CD4-positive, alpha-beta T cell (primary cell): ENCODE data around the gene DSC2. TPM values are rescaled to one million over a fixed set of nuclear protein-coding genes. Genes with fewer than 3 reads are reported as not detected.

Experiments used
- ATAC-seq: fragments of 200-7000 bp; cut with Tn5 transposase; one replicate; pipeline ENCODE4 v1.10.0; 2022; ENCODE audit warnings: mild to moderate bottlenecking; ENCODE audit not compliant: poor library complexity
- CTCF ChIA-PET: fragments of 350-600 bp; sonication (Branson Sonifier 250); formaldehyde crosslinking; loops from one replicate; lab custom pipeline; 2021; ENCODE audit warnings: antibody characterized with exemption, inconsistent platforms; lab: Charles Lee
- POLR2A ChIA-PET: fragments of 350-600 bp; sonication (Branson Sonifier 250); formaldehyde crosslinking; loops from one replicate; lab custom pipeline; 2021; ENCODE audit warnings: antibody characterized with exemption, inconsistent platforms; lab: Charles Lee
- DNase-seq, 14 experiments: peaks; one replicate each; pipeline ENCODE4 v3.0.0-alpha.2; 2013 to 2020; ENCODE audit warnings: mixed read lengths in 2 of 14
- H3K27ac ChIP-seq, 2 donors: one replicate each; pipeline versions ENCODE4 v1.5.1 to v1.7.0; 2013; ENCODE audit warnings: low read length in 2 of 2, low read depth in 1 of 2, mild to moderate bottlenecking in 1 of 2
- H3K27me3 ChIP-seq, 2 experiments: 1 replicate in 1 of 2; 2 replicates in 1 of 2; pipeline versions ENCODE4 v1.6.1 to v1.7.0; 2013; ENCODE audit warnings: low read length in 2 of 2, control low read depth in 1 of 2, mild to moderate bottlenecking in 1 of 2, moderate library complexity in 1 of 2; ENCODE audit not compliant: insufficient read depth in 2 of 2, control insufficient read depth in 1 of 2
- H3K36me3 ChIP-seq: one replicate; pipeline ENCODE4 v1.6.1; 2013; ENCODE audit warnings: low read length, control low read depth; ENCODE audit not compliant: insufficient read depth
- H3K4me1 ChIP-seq: one replicate; pipeline ENCODE4 v1.6.1; 2013; ENCODE audit warnings: low read length, control low read depth; ENCODE audit not compliant: insufficient read depth
- H3K4me3 ChIP-seq: one replicate; pipeline ENCODE4 v1.5.1; 2013; ENCODE audit warnings: mild to moderate bottlenecking, low read length, moderate library complexity
- H3K9me3 ChIP-seq, 2 experiments: 1 replicate in 1 of 2; 2 replicates in 1 of 2; pipeline versions ENCODE4 v1.6.1 to v1.7.0; 2013; ENCODE audit warnings: low read length in 2 of 2, mild to moderate bottlenecking in 2 of 2, control low read depth in 1 of 2, moderate library complexity in 1 of 2; ENCODE audit not compliant: control insufficient read depth in 1 of 2, insufficient read depth in 1 of 2
- H3K27ac Mint-ChIP-seq: one replicate; pipeline ENCODE4 v1.8.0; 2020; ENCODE audit warnings: mixed read lengths
- H3K27me3 Mint-ChIP-seq: one replicate; pipeline ENCODE4 v1.8.0; 2021; ENCODE audit warnings: mixed read lengths
- H3K36me3 Mint-ChIP-seq: one replicate; pipeline ENCODE4 v1.8.0; 2021; ENCODE audit warnings: low read depth, mixed read lengths
- H3K4me1 Mint-ChIP-seq: one replicate; pipeline ENCODE4 v1.8.0; 2021; ENCODE audit warnings: low read depth, mixed read lengths
- H3K4me3 Mint-ChIP-seq: one replicate; pipeline ENCODE4 v1.8.0; 2020; ENCODE audit warnings: mild to moderate bottlenecking, mixed read lengths
- H3K9me3 Mint-ChIP-seq: one replicate; pipeline ENCODE4 v1.8.0; 2020; ENCODE audit warnings: mixed read lengths
- CTCF ChIP-seq: fragments of 200-600 bp; IDR thresholded peaks from one replicate; pipeline ENCODE4 v1.8.0; 2022; ENCODE audit warnings: antibody characterized with exemption, mild to moderate bottlenecking
- intact Hi-C, 2 experiments: fragments of 100-400 bp; cut with DNase I in 1 of 2; cut with micrococcal nuclease in 1 of 2; formaldehyde crosslinking; loops; one replicate each; pipeline versions ENCODE4 v1.15.1 to v1.9.0; 2023 to 2025; cut with DNase I, micrococcal nuclease
- total RNA-seq, 174 experiments: library from RNA in 2 of 174; stranded (reverse) in 2 of 174; gene quantifications; one replicate each; pipeline ENCODE4 v1.2.3 and lab custom pipeline; 2021 to 2026

Gene DSC2
- total RNA-seq, 2 experiments from 2014 or later = not detected

GRCh38 chr18:31093880-31094279 lies 8.3 kb downstream of the DSC2 start:
- H3K9me3 Mint-ChIP-seq = peaks cover 9% of the 10 kb centered on the region
- intact Hi-C loops = no loop called here
- peaks cover 0 to 4% of the 10 kb centered on the region in 2 experiments for H3K9me3 ChIP-seq
- ChIA-PET CTCF (no interaction called here), POLR2A (no interaction called here)
- no peak for TF ChIP-seq CTCF
- H3K36me3 Mint-ChIP-seq = no peaks in the 10 kb centered on the region
- H3K36me3 ChIP-seq = no peaks in the 10 kb centered on the region
- H3K4me3 ChIP-seq = no peak overlapping the region
- no peak overlapping the region for H3K27ac ChIP-seq
- DNase-seq (no peak), ATAC-seq (no peak)
- no peak overlapping the region for H3K4me3 Mint-ChIP-seq
- H3K27me3 ChIP-seq = no peaks in the 10 kb centered on the region
- H3K4me1 ChIP-seq = no peaks in the 10 kb centered on the region
- H3K27ac Mint-ChIP-seq = no peak overlapping the region
- no peaks in the 10 kb centered on the region for H3K4me1 Mint-ChIP-seq
- H3K27me3 Mint-ChIP-seq = peaks cover 8% of the 10 kb centered on the region

- Mint-ChIP-seq H3K36me3 (no peaks in the 10 kb centered on the region), H3K4me3 (no peak overlapping the region), H3K9me3 (peaks cover 7% of the 10 kb centered on the region), H3K27ac (no peak overlapping the region), H3K4me1 (no peaks in the 10 kb centered on the region), H3K27me3 (peaks cover 5% of the 10 kb centered on the region)
- DNase-seq (no peak), ATAC-seq (no peak)
- TF ChIP-seq CTCF = no peak
- intact Hi-C loops = no loop called here
- Histone ChIP-seq H3K27me3 (no peaks in the 10 kb centered on the region), H3K4me3 (no peak overlapping the region), H3K9me3 (peaks cover 0 to 4% of the 10 kb centered on the region in 2 experiments), H3K36me3 (no peaks in the 10 kb centered on the region), H3K27ac (no peak overlapping the region), H3K4me1 (no peaks in the 10 kb centered on the region)
- POLR2A ChIA-PET = no interaction called here
- CTCF ChIA-PET = no interaction called here
Measured at GRCh38 chr18:31093294-31093693, 8.9 kb downstream of the DSC2 start.

GRCh38 chr18:31091350-31091749 lies 10.9 kb downstream of the DSC2 start:
- no peak overlapping the region for H3K27ac Mint-ChIP-seq
- no peak for DNase-seq
- intact Hi-C loops = no loop called here
- CTCF ChIA-PET = no interaction called here
- H3K27me3 Mint-ChIP-seq = peaks cover 5% of the 10 kb centered on the region
- H3K4me3 Mint-ChIP-seq = no peak overlapping the region
- H3K9me3 Mint-ChIP-seq = peaks cover 7% of the 10 kb centered on the region
- POLR2A ChIA-PET = no interaction called here
- no peak for ATAC-seq
- H3K36me3 ChIP-seq = no peaks in the 10 kb centered on the region
- H3K27ac ChIP-seq = no peak overlapping the region
- H3K4me1 ChIP-seq = no peaks in the 10 kb centered on the region
- no peak overlapping the region for H3K4me3 ChIP-seq
- no peak for TF ChIP-seq CTCF
- no peaks in the 10 kb centered on the region for H3K36me3 Mint-ChIP-seq
- H3K4me1 Mint-ChIP-seq = no peaks in the 10 kb centered on the region
- no peaks in the 10 kb centered on the region for H3K9me3 ChIP-seq
- H3K27me3 ChIP-seq = no peaks in the 10 kb centered on the region
